Uterine smooth muscle cell (primary cell): ENCODE measurements around the gene BLTP1. TPM values are rescaled to one million over a fixed set of nuclear protein-coding genes. Genes with fewer than 3 reads are reported as not detected.

Experiments
- total RNA-seq: library from RNA; depleted of rRNA; stranded (reverse); fragments of >200 nt; gene quantifications from 2 replicates; pipeline ENCODE4 v1.2.3, GENCODE V29; 2014

BLTP1 gene
- 81.8 and 104 TPM in 2 replicates for total RNA-seq

DNA sequence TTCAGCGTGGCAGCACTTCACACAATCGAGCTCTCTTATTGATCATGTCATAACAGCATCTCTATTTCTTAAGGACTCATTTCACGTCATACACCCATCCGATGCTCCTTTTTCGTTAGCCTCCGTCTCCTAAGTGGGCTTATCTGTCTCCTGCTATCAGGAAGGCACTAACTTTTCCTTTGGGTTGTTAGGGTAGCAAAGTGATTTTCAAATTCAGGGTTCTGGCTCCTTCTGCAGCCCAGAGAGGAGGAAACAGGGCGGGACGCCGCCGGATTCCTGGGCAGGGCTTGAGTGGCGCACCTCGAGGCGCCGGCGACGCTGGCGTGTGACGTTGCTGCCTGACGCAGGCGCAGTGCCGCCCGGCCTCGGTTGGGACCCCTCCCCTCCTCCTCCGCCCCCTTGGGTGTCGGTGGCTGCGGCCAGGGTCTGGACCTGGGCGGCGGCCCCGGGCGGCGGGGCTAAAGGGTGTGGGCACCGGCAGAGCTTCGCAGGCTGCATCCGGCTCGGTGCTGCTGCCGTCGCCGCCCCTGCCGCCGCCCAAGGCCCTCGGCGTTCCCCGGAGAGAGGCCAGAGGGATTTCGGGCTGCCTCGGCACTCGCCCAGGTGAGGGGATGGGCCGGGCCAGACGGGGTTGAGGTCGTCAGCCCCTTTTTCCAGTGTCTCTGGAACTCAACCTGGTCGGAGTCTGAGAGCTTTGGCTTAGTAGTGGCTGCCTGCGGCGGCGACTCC lies at the start of gene BLTP1:
Gene BLTP1, plus strand, starts transcription at position 350 of the 729 bp plus-strand sequence. CDS start 18,317 bp downstream, outside the sequence.

Other genes with a start within 250 kb of the BLTP1 start
- gene TRPC3, start 200.3 kb upstream of the BLTP1 start, total RNA-seq = 0.62 and 1.7 TPM in 2 replicates
- gene ADAD1, start 226.7 kb downstream of the BLTP1 start, total RNA-seq = 0.25 TPM in 1 of 2 replicates, not detected in the other